Spleen (tissue), 7 donors: Measurements from ENCODE around the gene LRMDA.

Experiments used
- CTCF ChIP-seq, 11 experiments: fragments of 200-600 bp in 7 of 11; fragments of 450-650 bp in 4 of 11; sonication (generic) in 4 of 11; IDR thresholded peaks in 8 of 11; conservative IDR thresholded peaks in 3 of 11; 1 replicate in 7 of 11; 2 replicates in 4 of 11; pipeline versions ENCODE4 v1.4.0 to v1.8.0; 2016 to 2021; ENCODE audit warnings: antibody characterized with exemption in 11 of 11, inconsistent platforms in 4 of 11, mild to moderate bottlenecking in 1 of 11
- POLR2A ChIP-seq, 3 donors: fragments of 450-650 bp; IDR thresholded peaks; one replicate each; pipeline ENCODE4 v1.5.1; 2017; ENCODE audit warnings: antibody characterized with exemption in 3 of 3, mild to moderate bottlenecking in 1 of 3
- donor health status: DM: no; HTN: no; CAD: no; lungs with moderate emphysema.
- donor health status: DM: no; HTN: no; CAD: no.
- donor health status: DM: no; HTN: no; CAD: no.

GRCh38 chr10:75969031-75969430 lies 537.6 kb downstream of the LRMDA start:
- no peak for TF ChIP-seq CTCF (IDR thresholded peaks at IDR 0.05 in 8 of 11, conservative IDR thresholded peaks at IDR 0.05 in 3 of 11)
- TF ChIP-seq POLR2A (IDR thresholded peaks at IDR 0.05): no peak
